Adrenal gland (tissue), 12 donors: ENCODE measurements around the gene EPOP. TPM values are rescaled to one million over a fixed set of nuclear protein-coding genes. Genes with fewer than 3 reads are reported as not detected.

Source experiments
- DNase-seq, 7 donors: peaks; one replicate each; pipeline ENCODE4 v3.0.0-alpha.2; 2019 to 2020
- H3K27ac ChIP-seq, 5 donors: fragments of 200-600 bp; sonication (generic) in 4 of 5; 1 replicate in 3 of 5; 2 replicates in 2 of 5; pipeline versions ENCODE4 v1.5.1 to v1.8.0; 2016 to 2020; ENCODE audit warnings: mild to moderate bottlenecking in 1 of 5
- H3K27me3 ChIP-seq: fragments of 200-600 bp; 2 replicates; pipeline ENCODE4 v1.8.0; 2021
- H3K36me3 ChIP-seq, 2 donors: fragments of 200-600 bp; replicated peaks in 1 of 2; 1 replicate in 1 of 2; 2 replicates in 1 of 2; pipeline versions ENCODE4 v1.5.1 to v1.8.0; 2018 to 2022
- H3K4me1 ChIP-seq, 2 donors: fragments of 200-600 bp; replicated peaks in 1 of 2; 1 replicate in 1 of 2; 2 replicates in 1 of 2; pipeline versions ENCODE4 v1.5.1 to v1.8.0; 2018 to 2021
- H3K4me3 ChIP-seq, 4 donors: fragments of 200-600 bp; sonication (generic) in 3 of 4; one replicate each; pipeline ENCODE4 v1.5.1; 2016 to 2018
- H3K9me3 ChIP-seq, 3 donors: fragments of 200-600 bp; sonication (generic) in 1 of 3; replicated peaks in 1 of 3; 1 replicate in 2 of 3; 2 replicates in 1 of 3; pipeline versions ENCODE4 v1.5.1 to v1.8.0; 2016 to 2021
- POLR2A ChIP-seq, 2 donors: fragments of 450-650 bp; IDR thresholded peaks; one replicate each; pipeline ENCODE4 v1.6.1; 2017; ENCODE audit warnings: antibody characterized with exemption in 2 of 2, mild to moderate bottlenecking in 2 of 2, moderate library complexity in 1 of 2
- WGBS, 4 donors: extraction: QIAGEN DNeasy Blood & Tissue Kit in 2 of 4; methylation state at CpG; one replicate each; pipeline versions ENCODE4 v1.1.5 to v1.1.7; 2013 to 2017; 5-methylcytosine and 5-hydroxymethylcytosine counted together
- intact Hi-C, 2 donors: fragments of 100-400 bp; cut with DNase I; formaldehyde crosslinking; loops; one replicate each; pipeline versions ENCODE4 v1.14.1 to v1.15.0; 2022 to 2023
- polyA plus RNA-seq, 3 donors: library from polyadenylated mRNA; stranded (reverse); fragments of 200-250 nt in 2 of 3; fragments of 350-450 nt in 1 of 3; fragmentation: Illumina TruSeq in 1 of 3; extraction: RNeasy Lipid Tissue Mini Kit (QIAGEN cat#74804) in 1 of 3; gene quantifications; one replicate each; pipeline ENCODE4 v1.2.3, GENCODE V29; 2013 to 2014
- total RNA-seq, 9 donors: library from RNA; depleted of rRNA in 4 of 9; stranded (reverse); fragments of >200 nt in 4 of 9; fragments of 120-200 nt in 1 of 9; fragmentation: NEBNext Ultra II Directional in 1 of 9; extraction: Animal tissue kit (Norgen Biotek cat#: 25700) in 1 of 9; gene quantifications; one replicate each; pipeline versions ENCODE4 v1.1.0 to v1.2.4, GENCODE V29; 2013 to 2023
- TF ChIP-seq, protein P1 (sequence below), 6 experiments: fragments of 450-650 bp in 4 of 6; fragments of 200-600 bp in 2 of 6; sonication (generic) in 1 of 6; IDR thresholded peaks; 1 replicate in 5 of 6; 2 replicates in 1 of 6; pipeline versions ENCODE4 v1.5.1 to v1.8.0; 2016 to 2021; ENCODE audit warnings: antibody characterized with exemption in 6 of 6, mild to moderate bottlenecking in 2 of 6, moderate library complexity in 1 of 6
- donor health status: healthy with polysubstance abuse.
- donor health status: Bipolar disorder and iron deficiency.
- donor health status: DM: yes; HTN: yes; CAD: no.
- donor health status: DM: no; HTN: no; CAD: no.
- donor health status: DM: no; HTN: no; CAD: no.
- donor health status: DM: yes; HTN: yes; CAD: no.

EPOP gene
- total and polyA plus RNA-seq, 12 donors = 0.06 to 9.4 (median 2.9) TPM

DNA sequence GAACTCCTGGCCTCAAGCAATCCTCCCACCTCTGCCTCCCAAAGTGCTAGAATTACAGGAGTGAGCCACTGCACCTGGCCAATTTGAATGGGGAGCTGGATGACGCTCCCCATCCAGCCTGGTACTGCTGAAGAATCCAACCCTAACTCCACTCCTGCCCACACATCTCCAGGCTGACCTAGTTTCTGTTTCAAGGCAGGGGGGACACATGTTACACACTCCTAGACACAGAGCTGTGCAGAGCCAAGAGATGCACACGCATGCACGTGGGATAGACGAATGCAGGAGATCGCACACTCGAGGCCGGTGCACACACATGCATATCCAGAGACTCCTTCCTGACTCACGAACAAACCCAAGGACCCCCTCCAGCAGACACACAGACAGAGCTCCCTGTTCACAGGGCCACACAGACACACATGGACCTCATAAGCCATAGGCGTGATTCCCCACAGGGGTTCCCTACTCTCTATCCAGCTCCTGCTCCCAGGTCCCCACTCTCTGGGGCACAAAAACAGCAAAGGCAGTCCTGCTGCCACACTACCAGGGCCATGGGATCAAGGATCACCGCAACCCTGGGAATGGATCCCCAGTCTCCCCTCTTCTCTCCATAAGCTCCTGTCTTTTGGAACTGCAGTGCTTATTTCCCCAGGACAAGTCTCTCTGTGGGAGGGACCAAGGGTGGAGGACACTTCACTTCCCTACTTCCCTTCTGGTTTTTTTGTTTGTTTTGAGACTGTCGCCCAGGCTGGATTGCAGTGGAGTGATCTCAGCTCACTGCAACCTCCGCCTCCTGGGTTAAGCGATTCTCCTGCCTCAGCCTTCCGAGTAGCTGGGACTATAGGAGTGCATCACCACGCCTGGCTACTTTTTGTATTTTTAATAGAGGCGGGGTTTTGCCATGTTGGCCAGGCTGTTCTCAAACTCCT lies 14.4 kb downstream of the EPOP start:
- no peaks in the 10 kb centered on the region for H3K9me3 ChIP-seq
- no peak for DNase-seq
- H3K4me1 ChIP-seq = no peaks in the 10 kb centered on the region
- intact Hi-C loops = loop anchor here (10.0 kb wide), 3 partner anchors 86 to 326 kb away; no protein-coding TSS in a partner anchor
- 78 to 80% (median 79%) methylated on average over 10 to 16 of the region's 16 CpGs for WGBS, 4 donors
- H3K27ac ChIP-seq = no peak overlapping the region
- H3K4me3 ChIP-seq = no peak overlapping the region
- no peaks in the 10 kb centered on the region for H3K36me3 ChIP-seq
- H3K27me3 ChIP-seq = peaks cover 3% of the 10 kb centered on the region
- TF ChIP-seq POLR2A (IDR thresholded peaks at IDR 0.05) = no peak
- TF ChIP-seq, protein P1, sequence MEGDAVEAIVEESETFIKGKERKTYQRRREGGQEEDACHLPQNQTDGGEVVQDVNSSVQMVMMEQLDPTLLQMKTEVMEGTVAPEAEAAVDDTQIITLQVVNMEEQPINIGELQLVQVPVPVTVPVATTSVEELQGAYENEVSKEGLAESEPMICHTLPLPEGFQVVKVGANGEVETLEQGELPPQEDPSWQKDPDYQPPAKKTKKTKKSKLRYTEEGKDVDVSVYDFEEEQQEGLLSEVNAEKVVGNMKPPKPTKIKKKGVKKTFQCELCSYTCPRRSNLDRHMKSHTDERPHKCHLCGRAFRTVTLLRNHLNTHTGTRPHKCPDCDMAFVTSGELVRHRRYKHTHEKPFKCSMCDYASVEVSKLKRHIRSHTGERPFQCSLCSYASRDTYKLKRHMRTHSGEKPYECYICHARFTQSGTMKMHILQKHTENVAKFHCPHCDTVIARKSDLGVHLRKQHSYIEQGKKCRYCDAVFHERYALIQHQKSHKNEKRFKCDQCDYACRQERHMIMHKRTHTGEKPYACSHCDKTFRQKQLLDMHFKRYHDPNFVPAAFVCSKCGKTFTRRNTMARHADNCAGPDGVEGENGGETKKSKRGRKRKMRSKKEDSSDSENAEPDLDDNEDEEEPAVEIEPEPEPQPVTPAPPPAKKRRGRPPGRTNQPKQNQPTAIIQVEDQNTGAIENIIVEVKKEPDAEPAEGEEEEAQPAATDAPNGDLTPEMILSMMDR (IDR thresholded peaks at IDR 0.05) = no peak

DNA sequence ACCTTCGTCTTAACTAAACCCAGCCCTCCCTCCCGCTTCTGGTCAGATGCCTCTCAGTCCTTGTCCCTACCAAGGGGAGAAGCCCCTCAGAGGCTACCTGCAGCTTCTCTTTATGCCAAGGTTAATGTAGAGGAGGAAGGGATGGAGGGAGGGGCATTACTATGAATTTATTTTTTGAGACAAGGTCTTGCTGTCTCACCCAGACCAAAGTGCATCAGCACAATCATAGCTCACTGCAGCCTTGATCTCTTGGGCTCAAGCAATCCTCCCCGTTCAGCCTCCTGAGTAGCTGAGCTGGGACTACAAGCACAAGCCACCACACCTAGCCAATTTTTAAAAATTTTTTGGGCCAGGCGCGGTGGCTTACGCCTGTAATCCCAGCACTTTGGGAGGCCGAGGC lies 15.3 kb downstream of the EPOP start:
- Histone ChIP-seq H3K27me3 (peaks cover 11% of the 10 kb centered on the region), H3K36me3 (no peaks in the 10 kb centered on the region), H3K27ac (no peak overlapping the region), H3K4me1 (no peaks in the 10 kb centered on the region), H3K4me3 (no peak overlapping the region), H3K9me3 (no peaks in the 10 kb centered on the region)
- DNase-seq = no peak
- no peak for TF ChIP-seq POLR2A (IDR thresholded peaks at IDR 0.05)
- intact Hi-C loops = no loop called here
- WGBS, 4 donors = 77 to 88% (median 84%) methylated on average over 6 to 7 of the region's 7 CpGs

- Histone ChIP-seq H3K9me3 (no peaks in the 10 kb centered on the region), H3K4me1 (no peaks in the 10 kb centered on the region), H3K36me3 (no peaks in the 10 kb centered on the region), H3K4me3 (no peak overlapping the region), H3K27ac (no peak overlapping the region), H3K27me3 (peaks cover 17% of the 10 kb centered on the region)
- intact Hi-C loops = no loop called here
- 46 to 66% (median 59%) methylated on average over 5 to 13 of the region's 13 CpGs for WGBS, 4 donors
- no peak for TF ChIP-seq POLR2A (IDR thresholded peaks at IDR 0.05)
- TF ChIP-seq, protein P1 (IDR thresholded peaks at IDR 0.05) = no peak
- DNase-seq = no peak
Observed at GRCh38 chr17:38658741-38659345, 15.9 kb downstream of the EPOP start.

DNA sequence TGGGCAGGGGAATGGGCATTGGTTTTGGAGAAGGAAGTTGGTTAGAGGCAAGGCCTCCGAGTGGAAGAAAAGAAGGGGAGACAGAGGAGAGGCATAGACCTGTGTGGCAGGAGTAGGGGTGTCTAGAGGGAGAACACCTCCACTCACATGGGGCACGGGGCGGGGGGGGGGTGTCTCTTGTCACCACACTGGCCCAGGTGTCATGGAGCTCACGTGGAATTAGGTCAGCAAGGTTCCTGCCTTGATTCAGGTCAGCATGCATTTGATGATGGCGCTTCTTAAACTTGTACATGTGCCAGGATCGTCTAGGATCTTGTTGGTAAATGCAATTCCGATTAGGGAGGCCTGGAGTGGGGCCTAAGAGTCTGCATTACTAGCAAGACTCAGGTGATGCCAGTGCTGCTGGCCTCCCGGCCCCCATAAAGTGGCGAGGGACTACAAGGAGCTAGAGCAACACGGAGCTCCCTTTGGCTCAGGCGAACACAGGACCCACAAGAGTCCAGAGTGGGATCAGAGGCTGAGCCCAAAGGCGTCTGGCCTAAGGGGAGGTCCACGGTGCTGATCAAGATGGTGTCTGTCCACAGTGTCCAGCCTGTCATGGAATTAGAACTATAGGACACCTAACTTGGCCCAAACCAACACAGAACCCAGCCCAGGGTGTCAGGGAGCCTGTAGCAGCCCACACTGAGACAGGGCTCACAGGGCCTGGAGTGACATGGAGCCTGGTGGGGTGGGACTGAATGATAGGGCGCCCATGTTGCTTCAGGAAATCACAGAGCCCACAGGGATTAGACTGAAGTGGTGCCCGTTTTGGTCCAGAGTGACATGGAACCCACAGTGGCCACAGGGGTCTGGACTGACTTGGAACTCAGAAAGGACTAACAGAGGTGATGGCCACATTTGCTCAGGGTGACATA lies 16.7 kb downstream of the EPOP start:
- Histone ChIP-seq H3K27ac (no peak overlapping the region), H3K9me3 (no peaks in the 10 kb centered on the region), H3K27me3 (peaks cover 24% of the 10 kb centered on the region), H3K36me3 (no peaks in the 10 kb centered on the region), H3K4me1 (no peaks in the 10 kb centered on the region), H3K4me3 (no peak overlapping the region)
- intact Hi-C loops = no loop called here
- DNase-seq = no peak
- WGBS, 4 donors = 72 to 85% (median 84%) methylated on average over 14 to 15 of the region's 15 CpGs
- TF ChIP-seq POLR2A (IDR thresholded peaks at IDR 0.05) = no peak
- TF ChIP-seq, protein P1 (IDR thresholded peaks at IDR 0.05) = no peak
